ENCODE data around the gene RNF149. TPM values are rescaled to one million over a fixed set of nuclear protein-coding genes. Genes with fewer than 3 reads are reported as not detected.

Gene RNF149
- total RNA-seq, 1 donor from 2014 or later: 105 TPM

GRCh38 chr2:101296371-101296770, 12.1 kb downstream of the RNF149 start:
- DNase-seq (ENCODE audit: low spot score): no peak

- DNase-seq (ENCODE audit: low spot score): no peak
These were observed 12.6 kb downstream of the RNF149 start for GRCh38 chr2:101295895-101296294.

- DNase-seq (ENCODE audit: low spot score): no peak
These were observed 13.6 kb downstream of the RNF149 start for GRCh38 chr2:101294861-101295260.

- DNase-seq (ENCODE audit: low spot score): no peak
These were observed 15.0 kb downstream of the RNF149 start for GRCh38 chr2:101293544-101293943.

- DNase-seq (ENCODE audit: low spot score): no peak
These were observed 16.5 kb downstream of the RNF149 start for GRCh38 chr2:101291973-101292372.

GRCh38 chr2:101290711-101291110, 17.8 kb downstream of the RNF149 start:
- DNase-seq (ENCODE audit: low spot score): no peak

GRCh38 chr2:101287303-101287702, 21.2 kb downstream of the RNF149 start:
- DNase-seq (ENCODE audit: low spot score): no peak

GRCh38 chr2:101286684-101287083, 21.8 kb downstream of the RNF149 start:
- DNase-seq (ENCODE audit: low spot score): no peak

GRCh38 chr2:101282980-101283379, 25.5 kb downstream of the RNF149 start:
- DNase-seq (ENCODE audit: low spot score): no peak

- DNase-seq (ENCODE audit: low spot score): no peak
These were observed 27.0 kb downstream of the RNF149 start for GRCh38 chr2:101281482-101281881.

- DNase-seq (ENCODE audit: low spot score): no peak
These were observed 29.6 kb downstream of the RNF149 start for GRCh38 chr2:101278925-101279324.

GRCh38 chr2:101277111-101277510, 31.4 kb downstream of the RNF149 start:
- DNase-seq (ENCODE audit: low spot score): no peak

GRCh38 chr2:101274142-101274541, 34.4 kb downstream of the RNF149 start:
- no peak for DNase-seq (ENCODE audit: low spot score)

GRCh38 chr2:101273056-101273455, 35.4 kb downstream of the RNF149 start:
- no peak for DNase-seq (ENCODE audit: low spot score)

GRCh38 chr2:101272045-101272784, 36.3 kb downstream of the RNF149 start:
- DNase-seq (ENCODE audit: low spot score): no peak

GRCh38 chr2:101270700-101271259, 37.7 kb downstream of the RNF149 start:
- no peak for DNase-seq (ENCODE audit: low spot score)

- no peak for DNase-seq (ENCODE audit: low spot score)
These were observed 40.5 kb downstream of the RNF149 start for GRCh38 chr2:101267671-101268656.

- no peak for DNase-seq (ENCODE audit: low spot score)
These were observed 42.5 kb downstream of the RNF149 start for GRCh38 chr2:101265893-101266499.

- DNase-seq (ENCODE audit: low spot score): no peak
These were observed 44.1 kb downstream of the RNF149 start for GRCh38 chr2:101264360-101264939.

- DNase-seq (ENCODE audit: low spot score): no peak
These were observed 45.1 kb downstream of the RNF149 start for GRCh38 chr2:101263377-101263800.

GRCh38 chr2:101262142-101262541, 46.4 kb downstream of the RNF149 start:
- DNase-seq (ENCODE audit: low spot score): no peak

All from mesenteric fat pad (tissue), 1 donor.